GM12878 (cell line): ENCODE measurements around the gene JHY. TPM values are rescaled to one million over a fixed set of nuclear protein-coding genes. Genes with fewer than 3 reads are reported as not detected.

Experiments used
- ATAC-seq: fragments of 200-7000 bp; cut with Tn5 transposase; 3 replicates; pipeline ENCODE4 v1.9.1; 2020; ENCODE audit warnings: mild to moderate bottlenecking, moderate library complexity
- BruUV-seq: library from RNA; stranded (reverse); fragments of 400-500 nt; replicated peaks from 2 replicates; lab custom pipeline; 2021; lab: Mats Ljungman, UMichigan
- CTCF ChIA-PET: fragments of 300-600 bp; sonication (Branson Sonifier 250); formaldehyde crosslinking; extraction: SDS; loops from one replicate; lab custom pipeline; 2021; ENCODE audit warnings: inconsistent platforms; lab: Yijun Ruan, JAX
- POLR2A ChIA-PET: fragments of 350-600 bp; formaldehyde crosslinking; extraction: SDS; loops from one replicate; lab custom pipeline; 2021; ENCODE audit warnings: inconsistent platforms; lab: Charles Lee
- RAD21 ChIA-PET: fragments of 300-600 bp; sonication (Branson Sonifier 250); formaldehyde crosslinking; loops from one replicate; lab custom pipeline; 2023; ENCODE audit warnings: antibody characterized with exemption; ENCODE audit not compliant: unreplicated experiment; lab: Charles Lee
- SMC1A ChIA-PET: fragments of 300-600 bp; sonication (Branson Sonifier 250); formaldehyde crosslinking; loops from one replicate; lab custom pipeline; 2023; ENCODE audit not compliant: unreplicated experiment, uncharacterized antibody; lab: Charles Lee
- DNase-seq: peaks from one replicate; pipeline ENCODE4 v3.0.0-alpha.2; 2011; ENCODE audit warnings: low read depth, low spot score
- FAIRE-seq: peaks from 3 replicates; lab custom pipeline; 2011; peaks lifted over from hg19 to GRCh38; lab: Jason Lieb, UNC
- H2AFZ ChIP-seq: 2 replicates; pipeline ENCODE4 v1.6.0; 2011; ENCODE audit warnings: low read depth, low read length, control low read depth; ENCODE audit not compliant: control insufficient read depth
- H3K27ac ChIP-seq: 2 replicates; pipeline ENCODE4 v1.5.1; 2011; ENCODE audit warnings: control low read depth; ENCODE audit not compliant: control insufficient read depth, insufficient read depth
- H3K27me3 ChIP-seq, 2 experiments: replicated peaks in 1 of 2; 2 replicates each; pipeline versions ENCODE4 v1.6.0 to v1.6.1; 2011; ENCODE audit warnings: low read length in 1 of 2; ENCODE audit not compliant: control insufficient read depth in 2 of 2, insufficient read depth in 2 of 2
- H3K36me3 ChIP-seq, 2 experiments: 2 replicates each; pipeline ENCODE4 v1.5.1; 2011; ENCODE audit warnings: low read length in 1 of 2; ENCODE audit not compliant: control insufficient read depth in 2 of 2, insufficient read depth in 2 of 2
- H3K4me1 ChIP-seq: 2 replicates; pipeline ENCODE4 v1.6.1; 2011; ENCODE audit warnings: mild to moderate bottlenecking, low read length, moderate library complexity, mixed read lengths; ENCODE audit not compliant: control insufficient read depth, insufficient read depth
- H3K4me2 ChIP-seq: 2 replicates; pipeline ENCODE4 v1.6.0; 2011; ENCODE audit warnings: control low read depth; ENCODE audit not compliant: control insufficient read depth, insufficient read depth
- H3K4me3 ChIP-seq: fragments of 200-600 bp; sonication (generic); 2 replicates; pipeline ENCODE4 v1.5.1; 2016
- H3K79me2 ChIP-seq: 2 replicates; pipeline ENCODE4 v1.6.0; 2011; ENCODE audit warnings: low read length; ENCODE audit not compliant: control insufficient read depth, insufficient read depth
- H3K9ac ChIP-seq: 2 replicates; pipeline ENCODE4 v1.8.0; 2011; ENCODE audit warnings: low read length, control low read depth, mixed read lengths; ENCODE audit not compliant: control insufficient read depth, insufficient read depth
- H3K9me3 ChIP-seq: replicated peaks from 3 replicates; pipeline ENCODE4 v1.5.1; 2011; ENCODE audit warnings: mild to moderate bottlenecking, low read length; ENCODE audit not compliant: control insufficient read depth, insufficient read depth
- H4K20me1 ChIP-seq: 2 replicates; pipeline ENCODE4 v1.6.0; 2011; ENCODE audit not compliant: control insufficient read depth, insufficient read depth
- ASH2L ChIP-seq: fragments of 300-600, 200-600 bp; sonication (generic); IDR thresholded peaks from 2 replicates; pipeline ENCODE4 v1.6.1; 2017; ENCODE audit warnings: low read depth, mild to moderate bottlenecking, borderline replicate concordance
- BHLHE40 ChIP-seq, 2 experiments: fragments of 450-650 bp in 1 of 2; IDR thresholded peaks; 2 replicates each; pipeline ENCODE4 v1.6.1; 2011 to 2017; ENCODE audit warnings: low read depth in 2 of 2, borderline replicate concordance in 1 of 2, improper control_type of control experiment in 1 of 2, low read length in 1 of 2, mild to moderate bottlenecking in 1 of 2
- BRCA1 ChIP-seq: IDR thresholded peaks from 2 replicates; pipeline ENCODE4 v1.6.1; 2011; ENCODE audit warnings: low read depth, low read length, improper control_type of control experiment
- ETV6 ChIP-seq, 2 experiments: fragments of 450-650 bp in 1 of 2; IDR thresholded peaks in 1 of 2; conservative IDR thresholded peaks in 1 of 2; 2 replicates each; pipeline ENCODE4 v1.6.1; 2014; ENCODE audit warnings: antibody characterized with exemption in 1 of 2, borderline replicate concordance in 1 of 2, low read depth in 1 of 2, mild to moderate bottlenecking in 1 of 2, moderate library complexity in 1 of 2
- GABPA ChIP-seq: IDR thresholded peaks from 2 replicates; pipeline ENCODE4 v1.6.1; 2014; ENCODE audit warnings: antibody characterized with exemption, low read depth, mild to moderate bottlenecking, inconsistent platforms
- HDGF ChIP-seq: fragments of 450-650 bp; IDR thresholded peaks from 2 replicates; pipeline ENCODE4 v1.6.1; 2016; ENCODE audit warnings: antibody characterized with exemption
- IRF4 ChIP-seq: IDR thresholded peaks from 2 replicates; pipeline ENCODE4 v1.6.1; 2011; ENCODE audit warnings: low read depth, low read length
- JUNB ChIP-seq: IDR thresholded peaks from 2 replicates; pipeline ENCODE4 v1.6.1; 2016; ENCODE audit warnings: antibody characterized with exemption, mild to moderate bottlenecking
- NR2F1 ChIP-seq: fragments of 450-650 bp; conservative IDR thresholded peaks from 2 replicates; pipeline ENCODE4 v1.6.1; 2017; ENCODE audit warnings: mild to moderate bottlenecking
- STAT3 ChIP-seq: IDR thresholded peaks from 2 replicates; pipeline ENCODE4 v1.6.1; 2011; ENCODE audit warnings: low read depth, low read length, improper control_type of control experiment
- ZNF384 ChIP-seq: IDR thresholded peaks from 2 replicates; pipeline ENCODE4 v1.6.1; 2012; ENCODE audit warnings: low read depth, mild to moderate bottlenecking, low read length, improper control_type of control experiment, borderline replicate concordance
- WGBS: methylation state at CpG from one replicate; pipeline ENCODE4 v1.1.6; 2016; ENCODE audit warnings: low lambda C conversion rate; ENCODE audit not compliant: insufficient replicate concordance, insufficient coverage; ENCODE audit errors: missing lambda C conversion rate; 5-methylcytosine and 5-hydroxymethylcytosine counted together
- in situ Hi-C: fragments of 300-500 bp; cut with MboI; formaldehyde crosslinking; loops from 9 replicates; pipeline ENCODE4 v1.14.3; 2018; ENCODE audit warnings: mixed read lengths
- intact Hi-C: fragments of 100-400 bp; cut with micrococcal nuclease; formaldehyde crosslinking; loops from one replicate; pipeline ENCODE4 v1.14.2; 2022; ENCODE audit not compliant: unreplicated experiment
- polyA plus RNA-seq, 11 experiments: library from polyadenylated mRNA; depleted of rRNA in 4 of 11; unstranded in 6 of 11; stranded (reverse) in 5 of 11; fragments of >200 nt; fragmentation: Nextera tagmentation in 4 of 11; fragmentation: Illumina TruSeq in 1 of 11; extraction: Ambion mirVana in 4 of 11; extraction: Trizol in 1 of 11; gene quantifications; 1 replicate in 1 of 11; 2 replicates in 10 of 11; pipeline versions ENCODE4 v1.2.1 to v1.2.3, GENCODE V29; 2011 to 2016; ENCODE audit warnings: inconsistent platforms in 2 of 11, missing spikeins in 2 of 11, low read depth in 1 of 11
- total RNA-seq, 4 experiments: library from RNA; depleted of rRNA in 3 of 4; stranded (reverse); fragments of >200 nt in 3 of 4; fragmentation: Illumina TruSeq in 1 of 4; extraction: Trizol in 1 of 4; gene quantifications; 2 replicates each; pipeline versions ENCODE4 v1.2.1 to v1.2.3, GENCODE V29; 2013 to 2021
- TF ChIP-seq, protein P1 (sequence below): IDR thresholded peaks from 2 replicates; pipeline ENCODE4 v1.6.1; 2011; ENCODE audit warnings: low read depth, low read length, improper control_type of control experiment, borderline replicate concordance

Gene JHY
- total and polyA plus RNA-seq, 10 of the 15 experiments (the other 5 are each of a cell fraction or from before 2014, with no cell fraction given): 0.90 to 7.1 (median 5.5) TPM

DNA sequence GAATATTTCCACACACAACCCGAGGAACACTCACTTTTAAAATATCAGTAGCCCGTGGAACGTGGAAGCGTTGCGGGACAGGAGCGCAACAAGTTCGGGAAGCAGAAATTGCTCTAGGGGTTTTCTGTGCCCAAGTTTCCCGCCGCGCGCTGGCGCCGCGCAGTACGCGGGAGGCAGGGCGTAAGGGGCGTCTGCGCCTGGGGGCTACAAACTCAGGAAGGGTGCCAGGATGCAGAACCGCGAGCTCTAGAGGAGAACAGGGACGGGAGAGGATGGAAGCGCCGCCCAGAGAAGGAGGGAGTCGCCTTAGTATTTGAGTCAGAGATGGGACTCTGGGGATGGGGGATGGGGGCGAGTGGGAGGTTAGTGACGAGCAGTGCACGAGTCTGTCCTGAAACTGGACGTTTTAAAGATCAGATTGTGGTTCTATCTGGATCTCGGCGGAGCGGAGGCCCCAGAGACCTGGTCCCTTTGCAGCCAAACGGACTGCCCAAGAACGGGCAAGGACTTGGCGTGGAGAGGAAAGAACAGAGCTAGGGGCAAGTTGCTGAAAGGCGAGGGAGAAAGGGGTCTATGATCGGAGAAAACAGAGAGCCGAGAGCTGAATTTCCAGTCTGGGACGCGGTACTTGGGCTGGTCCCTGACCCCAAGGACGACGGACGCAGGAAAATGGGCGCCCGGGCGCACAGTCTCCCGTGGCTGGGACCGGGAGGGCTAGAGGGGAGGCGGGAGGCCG, 94.3 kb downstream of the JHY start (continued):
- TF ChIP-seq ETV6 (conservative IDR thresholded peaks at IDR 0.05 in 1 of 2, IDR thresholded peaks at IDR 0.05 in 1 of 2; ENCODE audit: borderline replicate concordance in 1 of 2, low read depth in 1 of 2): no peak
- no peak for TF ChIP-seq ZNF384
- TF ChIP-seq, protein P1, sequence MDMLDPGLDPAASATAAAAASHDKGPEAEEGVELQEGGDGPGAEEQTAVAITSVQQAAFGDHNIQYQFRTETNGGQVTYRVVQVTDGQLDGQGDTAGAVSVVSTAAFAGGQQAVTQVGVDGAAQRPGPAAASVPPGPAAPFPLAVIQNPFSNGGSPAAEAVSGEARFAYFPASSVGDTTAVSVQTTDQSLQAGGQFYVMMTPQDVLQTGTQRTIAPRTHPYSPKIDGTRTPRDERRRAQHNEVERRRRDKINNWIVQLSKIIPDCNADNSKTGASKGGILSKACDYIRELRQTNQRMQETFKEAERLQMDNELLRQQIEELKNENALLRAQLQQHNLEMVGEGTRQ: no peak
- TF ChIP-seq IRF4: no peak
- no peak for TF ChIP-seq HDGF
- TF ChIP-seq GABPA: no peak

DNA sequence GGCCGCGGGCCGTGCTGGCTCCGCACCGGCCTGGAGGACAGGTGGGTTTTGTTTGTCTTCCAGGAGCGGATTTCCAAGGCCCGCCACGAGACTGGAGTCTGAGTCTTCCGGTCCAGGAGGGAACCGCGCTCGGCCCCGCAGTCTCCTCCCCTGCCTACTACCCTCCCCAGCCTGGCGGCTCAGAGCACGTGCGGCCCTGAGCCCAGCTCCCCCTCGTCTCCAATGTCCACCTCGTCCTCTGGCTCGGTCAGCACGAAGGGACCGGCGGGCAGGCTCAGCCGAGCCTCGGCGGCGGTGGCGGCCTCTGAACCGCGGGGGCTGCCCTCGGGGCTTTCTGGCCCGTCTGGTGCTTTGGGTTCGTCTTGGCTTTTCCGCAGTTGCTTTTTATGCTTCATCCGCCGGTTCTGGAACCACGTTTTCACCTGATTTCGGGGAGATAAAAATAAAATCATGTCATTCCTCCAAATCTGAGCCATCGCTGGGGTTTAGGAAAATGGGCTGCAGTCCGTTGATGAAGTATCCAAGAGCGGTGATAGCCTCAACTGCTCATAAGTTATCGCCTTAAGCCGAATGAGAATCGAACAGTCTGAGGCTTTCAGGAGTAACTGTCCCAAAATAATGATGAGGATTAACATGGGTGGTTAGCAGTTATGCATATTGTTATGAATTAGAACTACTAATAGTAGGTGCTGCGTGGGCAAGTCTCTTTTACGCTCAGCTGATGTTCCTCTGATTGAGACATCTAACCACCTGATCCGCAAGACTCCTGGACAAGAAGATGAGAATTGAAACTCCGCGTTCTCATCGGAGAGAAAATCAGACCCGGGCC, 95.1 kb downstream of the JHY start:
- H3K4me1 ChIP-seq: no peaks in the 10 kb centered on the region
- DNase-seq (no peak), FAIRE-seq (no peak), ATAC-seq (peak; percentile 18; the same call in 2 of the 3 replicates)
- no TSS peak for BruUV-seq
- TF ChIP-seq BRCA1 (no peak), BHLHE40 (IDR thresholded peaks at IDR 0.05; ENCODE audit: borderline replicate concordance in 1 of 2, low read depth in 2 of 2, low read length in 1 of 2) (0 out of 4 replicates have a peak, but pooled peaks of 1 of the 2 experiments have one; percentile 16), NR2F1 (no peak), STAT3 (no peak), JUNB (no peak), ASH2L (no peak)
- TF ChIP-seq, protein P1: no peak
- ChIA-PET SMC1A (no interaction called here), POLR2A (no interaction called here), CTCF (no interaction called here), RAD21 (no interaction called here)
- no peak overlapping the region for H3K9ac ChIP-seq
- in situ Hi-C loops (no loop called here), intact Hi-C loops (no loop called here)
- H3K4me2 ChIP-seq: no peak overlapping the region
- WGBS: 29% methylated on average over 45 of the region's 50 CpGs
- H3K4me3 ChIP-seq: no peak overlapping the region
- no peak overlapping the region for H2AFZ ChIP-seq
- no peaks in the 10 kb centered on the region for H3K36me3 ChIP-seq
- H4K20me1 ChIP-seq: no peaks in the 10 kb centered on the region; the same call in none of the 2 replicates
- no peak overlapping the region for H3K27ac ChIP-seq
- H3K79me2 ChIP-seq: no peaks in the 10 kb centered on the region
- H3K27me3 ChIP-seq: peaks cover 15 to 51% of the 10 kb centered on the region in 2 experiments
- no peaks in the 10 kb centered on the region; the same call in 1 of the 3 replicates for H3K9me3 ChIP-seq
